ENCODE data around the gene CUBN.
A peak's percentile ranks its signal among the peaks of the same experiment; 100 is the strongest.

The CUBN gene

DNA sequence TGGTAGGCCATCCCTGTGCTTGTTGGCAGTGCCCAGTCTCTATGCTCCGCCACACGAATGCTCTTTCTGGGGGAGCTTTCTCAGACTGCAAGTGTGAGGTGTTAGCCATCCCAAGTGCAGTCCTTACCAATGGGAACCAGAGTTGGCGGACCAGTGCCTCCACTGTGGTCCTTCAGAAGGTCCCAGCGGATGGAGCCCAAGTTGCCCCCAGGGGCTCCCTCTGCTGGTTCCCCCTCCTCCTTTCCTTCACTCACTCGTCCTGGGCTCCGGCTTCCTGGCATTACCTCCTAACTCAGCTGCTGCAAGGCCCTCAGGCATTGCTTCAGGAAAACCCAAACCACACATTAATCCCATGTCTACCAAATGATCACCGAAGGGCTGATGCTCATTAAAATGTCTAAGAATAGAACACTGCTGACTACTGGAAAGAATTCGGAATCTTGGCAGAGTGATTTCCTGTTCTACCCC lies 139.8 kb downstream of the CUBN start:
- no peaks in the 10 kb centered on the region for H3K4me1 Mint-ChIP-seq (ENCODE audit: low read depth)
- H3K4me3 Mint-ChIP-seq, result no peak overlapping the region

DNA sequence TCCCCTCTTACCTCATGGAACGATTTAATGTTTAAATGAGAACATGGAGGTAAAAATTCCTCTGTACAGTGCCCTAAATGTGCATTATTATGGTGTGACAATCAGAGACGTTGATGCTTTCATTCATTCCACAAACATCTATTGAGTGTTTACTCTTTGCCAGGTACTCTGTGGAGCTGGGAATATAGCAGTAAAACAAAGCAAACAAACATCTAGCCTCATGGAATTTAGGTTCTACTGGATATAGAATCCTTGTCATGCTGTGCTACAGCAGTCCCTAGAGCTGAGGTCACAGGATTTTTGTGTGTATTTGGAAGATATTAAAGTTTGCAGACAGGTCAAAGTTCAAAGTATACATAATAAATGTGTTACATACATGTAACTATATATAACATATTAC lies 140.7 kb downstream of the CUBN start:
- Mint-ChIP-seq H3K4me3 (no peak overlapping the region), H3K36me3 (ENCODE audit: low read depth) (no peaks in the 10 kb centered on the region), H3K27ac (no peak overlapping the region), H3K27me3 (ENCODE audit: low read depth) (peaks cover 18% of the 10 kb centered on the region), H3K4me1 (ENCODE audit: low read depth) (no peaks in the 10 kb centered on the region), H3K9me3 (no peaks in the 10 kb centered on the region)
- DNase-seq (ENCODE audit: low spot score), result no peak

More for the DNA sequence above, 139.8 kb downstream of the CUBN start:
- DNase-seq (ENCODE audit: low spot score), result no peak
- H3K27ac Mint-ChIP-seq, result no peak overlapping the region
- H3K27me3 Mint-ChIP-seq (ENCODE audit: low read depth), result peaks cover 27% of the 10 kb centered on the region
- no peaks in the 10 kb centered on the region for H3K36me3 Mint-ChIP-seq (ENCODE audit: low read depth)
- H3K9me3 Mint-ChIP-seq, result no peaks in the 10 kb centered on the region

DNA sequence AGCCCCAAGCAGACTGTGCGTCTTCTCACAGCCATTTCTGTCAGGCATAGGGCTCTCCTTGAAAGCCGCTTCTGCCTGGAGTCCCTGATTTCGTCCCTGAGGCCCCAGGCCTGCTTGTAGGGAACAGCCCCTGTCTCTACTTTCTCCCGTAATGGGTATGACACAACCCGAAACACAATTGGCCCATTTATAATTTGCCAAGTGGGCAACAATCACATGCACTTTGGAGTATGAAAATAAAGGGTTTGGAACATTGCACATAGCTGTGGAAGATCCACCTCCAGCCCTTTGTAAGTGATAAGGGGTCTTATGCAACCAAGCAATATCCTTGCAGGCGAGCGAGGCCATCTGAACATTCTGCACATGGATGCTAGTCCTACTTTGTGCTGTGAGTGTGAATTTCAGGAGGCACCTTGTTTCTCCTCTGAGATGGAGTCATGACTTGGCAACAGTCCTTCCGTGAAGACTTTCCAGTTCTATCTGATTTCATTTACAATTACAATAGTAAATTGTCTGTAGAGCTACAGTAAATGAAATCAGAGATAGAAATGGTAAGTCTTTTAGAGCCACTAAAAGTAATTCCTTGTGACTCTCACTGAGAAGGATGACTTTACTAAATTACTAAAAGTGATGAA lies 141.5 kb downstream of the CUBN start:
- no peaks in the 10 kb centered on the region for H3K9me3 Mint-ChIP-seq
- H3K27me3 Mint-ChIP-seq (ENCODE audit: low read depth), result peaks cover 15% of the 10 kb centered on the region
- no peak for DNase-seq (ENCODE audit: low spot score)
- H3K36me3 Mint-ChIP-seq (ENCODE audit: low read depth), result no peaks in the 10 kb centered on the region
- no peak overlapping the region for H3K4me3 Mint-ChIP-seq
- H3K27ac Mint-ChIP-seq, result no peak overlapping the region
- H3K4me1 Mint-ChIP-seq (ENCODE audit: low read depth), result no peaks in the 10 kb centered on the region

DNA sequence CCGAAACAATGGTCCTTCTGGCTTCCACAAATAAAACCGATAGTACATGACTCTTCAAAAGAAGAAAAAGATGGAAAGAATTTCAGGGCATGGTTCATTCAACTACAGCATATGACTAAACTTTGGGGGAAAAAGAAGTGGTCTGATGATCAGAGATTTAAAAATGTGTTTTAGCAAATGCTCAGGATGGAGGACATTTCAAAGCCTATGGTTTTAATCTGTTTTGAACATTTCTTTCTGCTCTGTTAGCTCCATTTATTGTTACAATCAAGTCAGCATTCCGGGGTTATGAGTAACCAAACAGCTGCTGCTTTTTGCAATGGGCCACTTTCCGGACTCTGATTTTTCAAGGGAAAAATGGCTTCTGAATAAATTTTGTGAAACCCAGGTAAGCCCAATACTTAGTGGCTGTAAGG lies 142.4 kb downstream of the CUBN start:
- H3K4me3 Mint-ChIP-seq, result no peak overlapping the region
- H3K27ac Mint-ChIP-seq, result no peak overlapping the region
- H3K27me3 Mint-ChIP-seq (ENCODE audit: low read depth), result peaks cover 11% of the 10 kb centered on the region
- no peaks in the 10 kb centered on the region for H3K4me1 Mint-ChIP-seq (ENCODE audit: low read depth)
- no peak for DNase-seq (ENCODE audit: low spot score)
- no peaks in the 10 kb centered on the region for H3K9me3 Mint-ChIP-seq
- no peaks in the 10 kb centered on the region for H3K36me3 Mint-ChIP-seq (ENCODE audit: low read depth)

DNA sequence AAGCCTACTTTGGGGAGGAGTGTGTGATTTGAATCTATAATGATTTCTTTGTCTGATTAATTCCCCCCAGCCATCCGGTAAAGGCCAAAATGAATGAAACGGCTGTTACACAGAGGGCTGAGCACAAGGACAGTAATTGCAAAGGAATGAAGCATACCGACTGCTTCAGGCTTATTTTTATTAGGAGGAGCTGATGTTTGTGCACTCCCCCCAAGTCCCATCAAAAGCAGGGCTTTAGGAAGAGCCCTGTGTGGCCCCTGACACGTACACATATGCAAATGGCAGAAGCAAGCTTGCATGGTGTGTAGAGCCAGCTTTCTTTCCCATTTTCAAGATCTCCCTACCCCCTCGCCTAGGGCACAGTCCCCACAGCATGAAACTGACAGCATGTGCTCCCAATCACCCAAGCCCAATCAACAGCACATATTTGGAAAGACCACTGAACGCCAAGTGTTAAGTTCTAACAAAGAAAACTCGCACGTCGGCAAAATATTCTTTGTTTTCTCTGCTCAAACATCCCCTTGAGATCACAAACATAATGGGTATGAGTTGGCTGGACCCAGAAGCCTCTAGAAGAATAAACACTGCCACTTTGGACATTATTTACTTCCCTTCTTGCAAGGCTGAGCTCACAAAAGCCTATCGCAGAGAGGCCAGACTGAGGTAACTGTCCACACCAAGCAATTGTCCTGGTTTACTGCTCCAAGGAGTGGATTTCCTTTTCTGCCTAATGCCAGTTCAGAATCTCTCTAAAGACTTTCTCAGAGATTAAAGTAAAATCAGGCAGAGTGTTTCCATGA lies 143.0 kb downstream of the CUBN start:
- peaks cover 11% of the 10 kb centered on the region for H3K27me3 Mint-ChIP-seq (ENCODE audit: low read depth)
- no peaks in the 10 kb centered on the region for H3K36me3 Mint-ChIP-seq (ENCODE audit: low read depth)
- no peak overlapping the region for H3K27ac Mint-ChIP-seq
- no peak for DNase-seq (ENCODE audit: low spot score)
- no peaks in the 10 kb centered on the region for H3K4me1 Mint-ChIP-seq (ENCODE audit: low read depth)
- no peak overlapping the region for H3K4me3 Mint-ChIP-seq
- H3K9me3 Mint-ChIP-seq, result no peaks in the 10 kb centered on the region

DNA sequence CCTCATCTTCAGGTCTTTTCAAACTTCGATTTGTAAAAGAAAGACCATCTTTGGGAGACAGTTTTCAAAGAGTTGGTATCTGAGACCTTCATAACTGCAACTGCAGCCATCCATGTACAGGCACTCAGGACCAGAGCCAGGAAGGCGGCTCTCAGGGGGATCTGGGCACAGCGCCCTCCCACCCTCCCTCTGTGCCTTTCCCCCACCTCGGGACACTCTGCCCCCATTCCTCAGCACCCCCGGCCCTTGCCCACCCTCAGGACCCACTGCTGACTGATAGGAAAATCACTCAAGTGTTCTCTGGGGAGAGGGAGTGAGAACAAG lies 143.6 kb downstream of the CUBN start:
- no peak overlapping the region for H3K27ac Mint-ChIP-seq
- H3K27me3 Mint-ChIP-seq (ENCODE audit: low read depth), result peaks cover 8% of the 10 kb centered on the region
- no peaks in the 10 kb centered on the region for H3K9me3 Mint-ChIP-seq
- DNase-seq (ENCODE audit: low spot score), result no peak
- H3K4me1 Mint-ChIP-seq (ENCODE audit: low read depth), result no peaks in the 10 kb centered on the region
- no peaks in the 10 kb centered on the region for H3K36me3 Mint-ChIP-seq (ENCODE audit: low read depth)
- no peak overlapping the region for H3K4me3 Mint-ChIP-seq

DNA sequence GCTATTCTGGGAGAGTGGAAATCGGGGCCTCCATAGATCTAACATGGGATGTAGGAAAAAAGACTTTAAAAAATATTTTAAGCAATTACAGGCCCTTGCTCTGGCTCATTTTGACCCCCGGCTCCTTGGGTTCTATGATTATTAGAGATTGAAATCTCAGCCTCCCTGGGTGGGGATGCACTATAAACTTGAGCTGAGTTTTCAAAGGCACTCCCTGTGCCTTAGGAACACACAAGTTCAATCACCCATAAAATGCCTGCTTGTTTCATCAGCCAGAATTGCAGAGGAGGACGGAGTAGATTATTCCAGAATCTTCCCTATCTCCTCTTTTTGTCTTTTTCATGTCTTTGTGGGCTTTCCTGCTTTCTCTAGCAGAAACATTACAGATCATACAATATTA lies 145.4 kb downstream of the CUBN start:
- no peak for DNase-seq (ENCODE audit: low spot score)
- no peak overlapping the region for H3K4me3 Mint-ChIP-seq
- H3K27me3 Mint-ChIP-seq (ENCODE audit: low read depth), result peaks cover 11% of the 10 kb centered on the region

DNA sequence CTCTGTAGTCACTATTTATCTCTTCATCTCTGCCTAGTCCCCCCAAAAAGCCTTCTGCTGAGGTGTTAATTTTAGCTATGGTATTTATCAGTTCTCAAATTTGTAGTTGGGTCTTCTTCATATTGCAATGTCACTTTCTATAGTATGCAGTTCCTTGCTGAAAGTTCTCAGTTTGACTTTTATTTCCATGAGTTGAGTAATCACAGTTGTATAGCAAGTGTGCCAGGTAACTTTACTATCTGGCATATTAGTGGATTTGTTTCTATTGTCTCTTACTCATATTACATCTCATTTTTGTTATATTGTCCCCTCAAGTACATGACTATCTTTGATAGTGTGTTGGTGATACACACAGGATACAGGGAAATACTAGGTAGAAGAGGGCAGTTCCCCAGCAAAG lies 152.8 kb downstream of the CUBN start:
- H3K27ac Mint-ChIP-seq, result no peak overlapping the region
- H3K9me3 Mint-ChIP-seq, result no peaks in the 10 kb centered on the region
- DNase-seq (ENCODE audit: low spot score), result no peak
- H3K36me3 Mint-ChIP-seq (ENCODE audit: low read depth), result no peaks in the 10 kb centered on the region
- H3K4me1 Mint-ChIP-seq (ENCODE audit: low read depth), result peaks cover 2% of the 10 kb centered on the region
- peaks cover 10% of the 10 kb centered on the region for H3K27me3 Mint-ChIP-seq (ENCODE audit: low read depth)
- H3K4me3 Mint-ChIP-seq, result no peak overlapping the region

More for the DNA sequence above, 145.4 kb downstream of the CUBN start:
- Mint-ChIP-seq H3K9me3 (no peaks in the 10 kb centered on the region), H3K4me1 (ENCODE audit: low read depth) (no peaks in the 10 kb centered on the region), H3K36me3 (ENCODE audit: low read depth) (no peaks in the 10 kb centered on the region), H3K27ac (no peak overlapping the region)

DNA sequence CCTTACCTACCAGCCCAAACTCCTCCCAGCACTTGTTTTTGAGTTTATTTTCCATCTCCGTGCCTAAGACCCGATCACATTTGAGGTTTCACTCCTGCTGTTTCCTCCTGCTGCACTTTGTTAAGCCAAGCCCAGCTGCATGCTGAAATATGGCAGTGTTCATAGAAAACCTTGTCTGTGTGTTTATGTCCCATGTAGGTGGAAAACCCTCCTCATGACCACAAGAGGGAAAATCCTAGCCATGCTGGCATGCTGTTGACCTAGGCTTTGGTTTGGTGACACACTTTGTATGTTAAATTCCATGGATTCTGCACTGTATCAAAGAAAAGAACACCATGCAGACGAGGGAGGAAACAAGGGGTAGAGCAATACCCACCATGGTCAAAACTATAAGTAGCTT lies 154.4 kb downstream of the CUBN start:
- Mint-ChIP-seq H3K4me3 (no peak overlapping the region), H3K27ac (no peak overlapping the region), H3K4me1 (ENCODE audit: low read depth) (peaks cover 2% of the 10 kb centered on the region), H3K9me3 (no peaks in the 10 kb centered on the region), H3K36me3 (ENCODE audit: low read depth) (no peaks in the 10 kb centered on the region), H3K27me3 (ENCODE audit: low read depth) (peaks cover 8% of the 10 kb centered on the region)
- no peak for DNase-seq (ENCODE audit: low spot score)

DNA sequence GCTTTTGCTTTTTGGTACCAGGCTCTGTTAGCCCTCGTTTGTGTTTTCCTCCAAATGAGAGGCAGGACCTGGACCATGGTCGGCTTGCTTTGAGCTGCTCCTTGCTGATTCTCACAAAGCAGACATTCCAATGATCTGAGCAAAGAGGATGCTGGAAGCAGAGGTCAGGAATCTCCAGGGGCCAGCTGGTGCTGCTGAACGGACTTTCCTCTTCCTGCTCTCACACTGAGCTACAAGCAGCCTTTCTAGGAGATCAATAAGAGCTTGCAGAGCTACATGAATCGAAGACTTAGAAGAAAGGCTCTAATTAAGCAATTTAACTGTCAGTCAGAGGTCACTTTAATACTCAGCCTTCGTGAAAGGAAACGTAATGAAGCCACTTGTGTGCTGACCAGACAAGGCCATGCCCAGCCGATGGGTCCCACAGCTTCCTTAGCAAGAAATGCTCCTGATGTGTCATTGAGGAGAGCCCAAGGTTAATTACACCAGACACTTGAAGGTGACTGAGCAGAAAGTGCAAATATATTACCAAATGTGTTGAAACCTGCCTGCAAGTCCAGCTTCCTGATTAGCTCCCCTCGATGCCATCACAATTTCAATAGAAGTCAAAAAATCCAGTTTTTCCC lies 161.1 kb downstream of the CUBN start:
- Mint-ChIP-seq H3K4me3 (no peak overlapping the region), H3K27me3 (ENCODE audit: low read depth) (peaks cover 27% of the 10 kb centered on the region), H3K27ac (no peak overlapping the region)

DNA sequence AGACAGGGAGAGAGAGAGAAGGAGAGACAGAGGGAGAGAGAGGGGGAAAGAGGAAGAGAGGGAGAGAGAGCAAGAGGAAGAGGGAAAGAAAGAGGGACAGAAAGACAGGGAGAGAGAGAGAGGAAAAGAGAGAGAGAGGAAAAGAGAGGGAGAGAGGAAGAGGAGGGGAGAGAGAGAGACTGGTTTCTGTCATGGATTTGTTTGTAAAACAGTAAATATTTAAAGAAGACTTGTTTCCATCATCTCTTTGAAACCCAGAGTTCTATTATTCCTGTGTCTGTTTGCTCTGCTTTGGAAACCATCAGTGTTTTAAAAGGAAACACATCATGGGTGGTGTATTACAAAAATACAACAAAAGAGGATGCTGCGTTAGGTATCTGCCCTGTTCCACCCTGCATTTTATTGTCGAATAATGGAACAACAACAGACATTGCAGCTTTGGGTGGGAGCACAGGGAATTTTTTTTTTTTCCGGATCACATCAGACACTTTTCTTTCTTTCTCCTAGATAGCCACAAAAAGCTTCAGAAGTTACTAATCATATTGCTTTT lies 161.7 kb downstream of the CUBN start:
- DNase-seq (ENCODE audit: low spot score), result no peak
- Mint-ChIP-seq H3K9me3 (no peaks in the 10 kb centered on the region), H3K36me3 (ENCODE audit: low read depth) (no peaks in the 10 kb centered on the region), H3K27me3 (ENCODE audit: low read depth) (peaks cover 28% of the 10 kb centered on the region), H3K4me1 (ENCODE audit: low read depth) (peaks cover 11% of the 10 kb centered on the region), H3K27ac (no peak overlapping the region), H3K4me3 (no peak overlapping the region)

More for the DNA sequence above, 161.1 kb downstream of the CUBN start:
- no peak for DNase-seq (ENCODE audit: low spot score)
- Mint-ChIP-seq H3K9me3 (no peaks in the 10 kb centered on the region), H3K36me3 (ENCODE audit: low read depth) (no peaks in the 10 kb centered on the region), H3K4me1 (ENCODE audit: low read depth) (peaks cover 11% of the 10 kb centered on the region)

DNA sequence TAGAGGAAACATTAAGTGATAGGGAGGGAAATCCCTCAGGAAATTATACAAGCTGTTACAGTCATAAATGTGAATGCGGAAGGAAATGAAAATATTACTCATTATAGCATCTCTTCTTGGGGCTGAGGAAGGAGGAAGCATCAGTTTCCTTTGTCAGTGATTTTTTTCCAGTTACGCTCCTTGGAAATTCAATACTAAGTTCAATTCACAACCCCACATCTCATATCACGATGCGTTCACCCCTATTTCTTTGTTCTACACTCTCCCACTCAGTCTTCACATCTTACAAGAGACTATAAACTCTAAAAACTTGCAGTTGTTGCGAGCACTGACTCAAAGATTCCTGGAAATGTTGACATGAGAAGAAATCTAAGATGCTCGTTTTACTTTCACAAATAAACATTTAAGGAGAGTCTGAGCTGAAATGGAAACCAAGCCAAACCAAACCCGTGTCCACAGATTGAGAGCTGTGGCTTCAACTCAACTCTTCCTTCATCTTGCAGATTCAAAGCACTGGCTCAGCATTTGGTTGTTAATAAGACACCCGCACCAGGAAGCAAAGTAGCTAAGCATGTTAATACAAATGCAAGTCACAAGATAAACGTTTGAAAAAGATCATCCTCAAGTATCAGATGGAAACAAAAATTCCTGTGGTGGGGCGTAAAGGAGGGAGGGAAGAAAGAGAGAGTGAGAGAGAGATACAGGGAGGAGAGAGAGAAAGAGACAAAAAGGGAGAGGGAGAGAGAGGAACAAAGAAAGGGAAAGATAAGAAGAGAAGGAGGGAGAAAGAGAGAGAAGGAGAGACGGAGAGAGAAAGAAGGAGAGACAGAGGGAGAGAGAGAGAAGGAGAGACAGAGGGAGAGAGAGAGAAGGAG lies 162.4 kb downstream of the CUBN start:
- no peak overlapping the region for H3K27ac Mint-ChIP-seq
- peak; percentile 10 for DNase-seq (ENCODE audit: low spot score)

DNA sequence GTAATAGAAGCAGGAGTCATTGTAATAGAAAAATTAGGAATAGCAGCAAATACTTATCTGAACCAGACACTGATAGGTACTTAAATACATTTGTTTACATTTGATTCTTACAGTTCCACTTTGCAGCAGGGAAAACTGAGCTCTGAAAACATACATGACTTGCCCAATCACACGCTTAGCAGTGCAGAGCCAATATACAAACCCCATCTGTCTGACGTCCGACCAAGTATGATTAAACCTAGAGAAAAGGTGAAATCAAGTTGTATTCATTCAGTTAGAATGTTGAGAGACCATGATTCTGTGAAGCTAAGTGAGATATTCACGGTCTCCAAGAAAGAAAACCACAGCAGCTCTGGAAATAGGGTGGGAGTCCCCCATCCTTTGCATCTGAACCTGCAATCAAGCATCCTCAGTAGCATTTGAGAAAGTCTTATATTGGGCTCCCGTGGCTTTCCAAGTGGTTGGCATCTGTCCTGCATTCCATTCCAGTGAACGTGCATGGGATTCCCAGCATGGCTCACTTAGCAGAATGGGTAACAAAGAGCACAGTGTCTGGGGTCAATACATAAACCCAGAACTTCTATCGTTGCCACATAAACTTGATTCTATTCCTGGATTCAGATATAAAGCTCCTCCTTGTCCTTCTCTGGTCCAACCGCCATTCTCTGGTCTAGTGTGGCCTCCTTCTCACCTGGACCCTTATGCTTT lies 163.7 kb downstream of the CUBN start:
- H3K36me3 Mint-ChIP-seq (ENCODE audit: low read depth), result no peaks in the 10 kb centered on the region
- peaks cover 11% of the 10 kb centered on the region for H3K4me1 Mint-ChIP-seq (ENCODE audit: low read depth)
- no peak overlapping the region for H3K4me3 Mint-ChIP-seq
- no peak overlapping the region for H3K27ac Mint-ChIP-seq
- no peak for DNase-seq (ENCODE audit: low spot score)
- peaks cover 30% of the 10 kb centered on the region for H3K27me3 Mint-ChIP-seq (ENCODE audit: low read depth)
- H3K9me3 Mint-ChIP-seq, result no peaks in the 10 kb centered on the region

More for the DNA sequence above, 162.4 kb downstream of the CUBN start:
- Mint-ChIP-seq H3K9me3 (no peaks in the 10 kb centered on the region), H3K4me1 (ENCODE audit: low read depth) (peaks cover 11% of the 10 kb centered on the region), H3K36me3 (ENCODE audit: low read depth) (no peaks in the 10 kb centered on the region), H3K27me3 (ENCODE audit: low read depth) (peaks cover 28% of the 10 kb centered on the region), H3K4me3 (peak overlapping the region; percentile 56)

All from T-helper 2 cell treated with Interferon-gamma antibody and Interleukin-4, amounts not matched to agents 5 μg/mL and 100 μg/mL, for 36 hours (primary cell).